HG02763 (cell line): ENCODE data around the gene DCAF8L1.
"Not testable (repeated sequence)": the region's sequence is repeated elsewhere in the genome, so short reads cannot be mapped to it uniquely, and the experiment has no call there.

Experiments used
- ATAC-seq: cut with Tn5 transposase; IDR thresholded peaks from one replicate; pipeline ENCODE4 v1.9.1; 2021; ENCODE audit warnings: mild to moderate bottlenecking, moderate library complexity; ENCODE audit not compliant: unreplicated experiment

Gene DCAF8L1

GRCh38 chrX:27981349-27981748, at the start of gene DCAF8L1:
TSS of gene DCAF8L1 (minus strand) at chrX:27981449. CDS start at chrX:27981334, 115 bp downstream.
- ATAC-seq: no peak

- no peak for ATAC-seq
Measured at GRCh38 chrX:28022371-28022770, 41.1 kb upstream of the DCAF8L1 start.

DNA sequence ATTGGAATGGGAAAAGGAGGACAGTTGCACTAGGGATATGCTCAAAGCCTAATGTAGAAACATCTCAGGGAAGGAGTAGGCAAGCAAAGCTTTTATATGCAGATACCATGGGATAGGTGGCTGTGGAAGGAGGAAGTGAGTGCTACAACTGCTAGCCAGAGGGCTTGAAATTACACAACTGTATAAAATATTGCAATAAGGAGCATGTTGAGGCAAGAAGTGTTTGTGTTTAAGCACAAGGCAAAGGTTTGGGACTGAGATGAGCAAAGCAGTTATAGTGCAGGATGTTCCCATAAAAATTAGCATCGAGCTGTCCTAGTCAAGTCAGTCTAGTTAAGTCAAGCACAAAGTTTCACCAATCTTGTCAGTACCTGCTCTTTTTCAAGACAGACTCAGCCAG, 35.6 kb upstream of the DCAF8L1 start:
- no peak for ATAC-seq

GRCh38 chrX:28015993-28016392, 34.7 kb upstream of the DCAF8L1 start:
- no peak for ATAC-seq

DNA sequence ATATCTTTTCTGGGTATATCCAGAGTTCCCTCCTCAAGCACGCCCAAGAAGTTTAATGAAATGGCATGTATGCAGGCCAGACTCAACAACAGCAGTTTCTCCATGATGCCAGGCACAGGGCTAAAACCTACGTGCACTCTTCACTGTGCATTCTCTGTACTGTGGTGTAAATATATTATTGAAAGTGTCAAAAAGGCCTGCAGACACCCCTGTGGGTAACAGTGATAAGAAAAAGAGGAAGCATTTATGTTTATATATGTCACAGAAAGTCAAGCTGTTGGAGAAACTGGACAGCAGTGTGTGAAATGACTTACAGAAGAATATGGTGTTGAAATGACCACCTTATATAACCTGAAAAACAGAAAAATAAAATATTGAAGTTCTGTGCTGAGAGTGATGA, 29.6 kb upstream of the DCAF8L1 start:
- ATAC-seq: no peak

- ATAC-seq: no peak
Measured at GRCh38 chrX:27998666-27999065, 17.4 kb upstream of the DCAF8L1 start.

- no peak for ATAC-seq
Measured at GRCh38 chrX:27997622-27998021, 16.4 kb upstream of the DCAF8L1 start.

DNA sequence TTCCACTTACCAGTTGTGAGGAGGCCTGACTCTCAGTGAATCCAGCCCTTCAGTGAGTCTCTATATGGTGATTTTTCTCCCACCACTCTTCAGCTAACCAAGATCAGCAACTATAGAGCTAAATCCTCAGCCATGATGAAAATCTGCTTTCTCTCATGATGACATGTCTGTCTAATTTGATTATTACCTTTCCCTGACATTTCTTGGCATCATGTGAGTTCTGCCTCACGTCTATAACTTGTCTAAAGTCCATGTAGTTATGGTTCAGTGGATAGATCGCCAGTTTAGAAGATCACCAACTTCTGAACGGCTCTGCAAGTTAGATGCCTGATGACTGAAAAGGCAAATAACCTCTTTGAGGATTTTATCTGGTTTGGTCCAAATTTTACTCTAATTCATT, 14.9 kb upstream of the DCAF8L1 start:
- ATAC-seq: no peak

DNA sequence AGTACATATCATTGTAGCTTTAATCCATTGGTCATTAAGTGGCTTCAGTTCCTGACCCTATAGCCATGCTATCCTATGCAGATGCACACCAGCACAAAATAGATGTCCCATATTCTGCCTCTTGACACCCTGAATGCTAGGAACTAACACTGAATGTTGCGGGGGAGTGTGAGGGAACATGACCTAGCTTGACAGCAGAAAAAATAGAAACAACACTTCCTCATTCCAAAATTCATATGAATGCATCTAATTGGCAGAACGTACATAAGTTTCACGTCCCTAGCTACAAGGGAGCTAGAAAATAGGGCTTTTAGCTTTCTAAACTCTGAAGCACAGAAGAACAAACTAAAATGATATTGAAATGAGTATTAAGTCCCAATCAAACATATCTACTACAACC, 14.4 kb upstream of the DCAF8L1 start:
- no peak for ATAC-seq

- ATAC-seq: no peak
Measured at GRCh38 chrX:27987862-27988646, 6.8 kb upstream of the DCAF8L1 start.

- ATAC-seq: not testable (repeated sequence)
Measured at GRCh38 chrX:27976934-27977333, 4.3 kb downstream of the DCAF8L1 start.

GRCh38 chrX:27976284-27976683, 5.0 kb downstream of the DCAF8L1 start:
- no peak for ATAC-seq

DNA sequence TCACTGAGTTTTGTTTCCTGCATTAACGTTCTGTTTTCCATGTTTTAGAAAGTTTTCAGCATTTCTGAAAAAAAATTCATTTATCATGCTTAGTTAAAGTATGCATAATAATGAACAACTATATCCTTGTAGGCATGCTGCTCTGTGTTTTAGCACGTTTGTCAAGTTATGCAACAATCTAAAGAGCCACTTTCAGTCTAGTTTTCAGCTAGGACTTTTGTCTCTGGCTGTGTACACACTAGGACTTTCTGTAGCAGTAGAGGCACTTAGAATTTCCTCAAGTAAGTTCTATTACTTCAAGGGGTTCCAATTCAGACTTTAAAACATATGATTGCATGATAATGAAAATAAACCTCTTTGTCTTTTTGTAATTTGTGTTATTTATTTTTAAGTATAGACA, 12.4 kb downstream of the DCAF8L1 start:
- no peak for ATAC-seq

GRCh38 chrX:27968352-27968751, 12.9 kb downstream of the DCAF8L1 start:
- ATAC-seq: no peak

DNA sequence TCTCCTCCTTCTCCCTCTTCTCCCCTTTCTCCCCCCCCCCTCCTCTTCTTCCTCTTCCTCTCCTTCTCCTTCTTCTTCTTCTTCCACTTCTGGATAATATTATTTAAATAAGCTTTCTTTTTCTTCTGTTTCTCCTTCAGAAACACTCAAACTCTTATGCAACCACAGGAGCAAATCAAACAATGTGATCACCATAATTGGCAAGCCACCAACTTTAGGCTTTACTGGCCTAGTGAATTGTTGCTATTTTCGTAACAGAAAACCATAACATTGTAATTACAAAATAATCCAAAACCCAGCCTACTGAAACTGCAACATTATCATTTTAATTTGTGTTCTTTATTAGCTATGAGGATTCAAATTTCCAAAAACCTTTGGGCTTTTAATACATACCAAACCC, 14.3 kb downstream of the DCAF8L1 start:
- no peak for ATAC-seq

DNA sequence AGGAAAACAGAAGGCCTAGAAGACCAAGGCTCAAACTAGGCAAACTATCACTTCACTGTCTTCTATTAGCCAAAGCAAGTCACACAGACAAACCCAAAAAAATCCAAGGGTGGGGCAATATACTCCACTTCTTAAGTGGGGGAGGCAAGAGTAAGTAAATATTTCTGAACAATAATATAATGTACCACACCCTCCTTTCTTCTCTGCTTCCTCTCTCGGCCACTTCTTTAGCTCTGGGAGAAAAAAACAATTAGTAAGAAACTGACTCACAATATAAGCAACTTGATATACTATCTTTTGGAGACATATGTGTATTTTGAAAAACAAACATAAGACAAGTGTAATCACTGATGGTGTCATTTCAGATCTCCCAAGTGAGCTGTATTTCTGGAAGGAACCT, 14.8 kb downstream of the DCAF8L1 start:
- no peak for ATAC-seq

DNA sequence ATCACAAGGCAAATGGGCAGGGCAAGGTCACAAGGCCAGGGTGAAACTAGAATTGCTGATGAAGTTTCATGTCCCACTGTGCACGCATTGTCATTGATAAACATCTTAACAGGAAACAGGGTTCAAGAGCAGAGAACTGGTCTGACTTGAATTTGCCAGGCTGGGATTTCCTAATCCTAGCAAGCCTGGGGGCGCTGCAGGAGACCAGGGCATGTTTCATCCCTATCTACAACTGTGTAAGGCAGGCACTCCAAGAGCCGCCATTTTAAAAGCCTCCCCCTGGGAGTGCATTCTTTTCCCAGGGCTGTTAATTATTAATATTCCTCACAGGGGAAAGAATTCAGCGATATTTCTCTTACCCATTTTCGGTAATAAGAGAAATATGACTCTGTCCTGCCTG, 15.9 kb downstream of the DCAF8L1 start:
- ATAC-seq: not testable (repeated sequence)

DNA sequence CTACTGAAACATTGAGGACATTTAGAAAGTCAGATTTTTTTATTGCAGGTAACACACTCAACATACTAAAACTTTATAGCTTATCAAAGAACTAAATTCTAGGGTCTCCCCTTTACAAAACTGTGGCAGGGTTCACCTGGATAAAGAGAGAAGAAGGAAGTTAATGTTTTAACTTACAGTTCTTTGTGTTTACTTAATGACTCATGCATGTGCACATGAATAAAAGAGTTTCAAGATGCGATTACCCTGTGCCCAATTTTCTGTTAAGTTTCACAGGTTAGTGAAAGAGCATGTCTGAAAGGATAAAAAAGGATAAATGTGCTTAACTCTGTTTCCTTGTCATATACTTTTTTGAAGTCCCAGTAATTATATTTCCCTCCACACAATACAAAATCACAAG, 16.8 kb downstream of the DCAF8L1 start:
- ATAC-seq: no peak

DNA sequence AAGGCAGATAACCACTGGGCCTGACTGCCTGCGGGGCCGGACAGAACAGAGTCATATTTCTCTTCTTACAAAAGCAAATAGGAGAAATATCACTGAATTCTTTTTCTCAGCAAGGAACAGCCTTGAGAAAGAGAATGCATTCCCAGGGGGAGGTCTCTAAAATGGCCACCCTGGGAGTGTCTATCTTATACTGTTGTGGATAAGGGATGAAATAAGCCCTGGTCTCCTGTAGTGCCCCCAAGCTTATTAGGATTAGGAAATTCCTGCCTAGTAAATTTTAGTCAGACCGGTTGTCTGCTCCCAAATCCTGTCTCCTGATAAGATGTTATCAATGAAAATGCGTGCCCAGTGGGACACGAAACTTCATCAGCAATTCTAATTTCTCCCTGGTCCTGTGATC, 20.8 kb downstream of the DCAF8L1 start:
- ATAC-seq: not testable (repeated sequence)

- no peak for ATAC-seq
Measured at GRCh38 chrX:27953171-27953570, 28.1 kb downstream of the DCAF8L1 start.

- ATAC-seq: no peak
Measured at GRCh38 chrX:27933361-27933760, 47.9 kb downstream of the DCAF8L1 start.
